Measurements from ENCODE around the gene HLA-DOA. TPM values are rescaled to one million over a fixed set of nuclear protein-coding genes. Genes with fewer than 3 reads are reported as not detected.

HLA-DOA gene
- total RNA-seq, 3 donors from 2014 or later (not counting 1 experiment from before 2014, with no cell fraction given), result 1.2 to 4.3 (median 3.6) TPM

GRCh38 chr6:33018418-33018817 is 9.0 kb upstream of the HLA-DOA start:
- Histone ChIP-seq H3K27me3 (ENCODE audit: control insufficient read depth, insufficient read depth, low read length) (no peaks in the 10 kb centered on the region), H3K27ac (ENCODE audit: low read length) (peak overlapping the region; percentile 88), H3K4me1 (ENCODE audit: control insufficient read depth, insufficient read depth, low read length) (peaks cover 24% of the 10 kb centered on the region), H3K36me3 (ENCODE audit: control insufficient read depth, insufficient read depth, low read length) (no peaks in the 10 kb centered on the region), H3K4me3 (ENCODE audit: low read length) (no peak overlapping the region), H3K9me3 (ENCODE audit: control insufficient read depth, insufficient read depth, low read length) (no peaks in the 10 kb centered on the region)
- DNase-seq (no peak), ATAC-seq (no peak)
- H3K36me3 Mint-ChIP-seq, result no peaks in the 10 kb centered on the region
- H3K27me3 Mint-ChIP-seq (ENCODE audit: low read depth in 2 of 2), result peaks cover 3 to 18% of the 10 kb centered on the region in 2 donors
- peaks cover 5 to 28% of the 10 kb centered on the region in 2 donors for H3K4me1 Mint-ChIP-seq
- H3K9me3 Mint-ChIP-seq, result no peaks in the 10 kb centered on the region
- no peak overlapping the region for H3K27ac Mint-ChIP-seq
- no peak overlapping the region for H3K4me3 Mint-ChIP-seq
- intact Hi-C loops (cut with micrococcal nuclease), result loop anchor here (5.0 kb wide), 1 partner anchor 129 kb away; no protein-coding TSS in a partner anchor
- no peak for TF ChIP-seq CTCF (IDR thresholded peaks at IDR 0.05)

GRCh38 chr6:33017694-33018353 is 8.4 kb upstream of the HLA-DOA start:
- Histone ChIP-seq H3K9me3 (ENCODE audit: control insufficient read depth, insufficient read depth, low read length) (no peaks in the 10 kb centered on the region), H3K36me3 (ENCODE audit: control insufficient read depth, insufficient read depth, low read length) (no peaks in the 10 kb centered on the region), H3K27ac (ENCODE audit: low read length) (peak overlapping the region; percentile 88), H3K27me3 (ENCODE audit: control insufficient read depth, insufficient read depth, low read length) (no peaks in the 10 kb centered on the region), H3K4me3 (ENCODE audit: low read length) (no peak overlapping the region), H3K4me1 (ENCODE audit: control insufficient read depth, insufficient read depth, low read length) (peaks cover 24% of the 10 kb centered on the region)
- H3K27ac Mint-ChIP-seq, result no peak overlapping the region
- 89% methylated on average over 3 of the region's 3 CpGs for WGBS (ENCODE audit: insufficient coverage)
- DNase-seq (no peak), ATAC-seq (no peak)
- H3K36me3 Mint-ChIP-seq, result no peaks in the 10 kb centered on the region
- H3K4me1 Mint-ChIP-seq, result peaks cover 5 to 28% of the 10 kb centered on the region in 2 donors
- no peak overlapping the region for H3K4me3 Mint-ChIP-seq
- H3K9me3 Mint-ChIP-seq, result no peaks in the 10 kb centered on the region
- no peak for TF ChIP-seq CTCF (IDR thresholded peaks at IDR 0.05)
- H3K27me3 Mint-ChIP-seq (ENCODE audit: low read depth in 2 of 2), result peaks cover 9 to 23% of the 10 kb centered on the region in 2 donors
- intact Hi-C loops (cut with micrococcal nuclease), result loop anchor here (5.0 kb wide), 1 partner anchor 129 kb away; no protein-coding TSS in a partner anchor

DNA sequence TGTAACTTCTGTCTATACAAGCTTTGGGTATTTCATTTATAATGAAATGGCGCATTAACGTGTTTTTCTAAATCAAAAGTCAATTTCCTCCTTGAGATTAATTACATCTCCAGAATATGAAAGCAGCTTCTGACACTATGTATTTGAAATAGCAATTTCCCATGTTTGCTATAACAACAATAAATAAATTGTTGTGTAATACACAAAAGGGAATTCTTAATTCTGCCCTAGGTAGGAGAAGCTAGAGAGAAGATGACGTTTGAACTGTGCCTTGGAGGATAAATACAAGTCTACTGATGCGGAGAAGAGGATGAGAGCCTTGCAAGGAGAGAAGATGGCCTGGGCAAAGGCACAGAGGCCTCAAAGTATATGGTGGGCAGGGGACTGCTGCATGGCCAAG is 7.6 kb upstream of the HLA-DOA start:
- Mint-ChIP-seq H3K4me3 (no peak overlapping the region), H3K27ac (no peak overlapping the region), H3K27me3 (ENCODE audit: low read depth in 2 of 2) (peaks cover 15 to 26% of the 10 kb centered on the region in 2 donors), H3K9me3 (no peaks in the 10 kb centered on the region), H3K36me3 (no peaks in the 10 kb centered on the region), H3K4me1 (peaks cover 5 to 28% of the 10 kb centered on the region in 2 donors)
- DNase-seq (no peak), ATAC-seq (no peak)
- Histone ChIP-seq H3K27me3 (ENCODE audit: control insufficient read depth, insufficient read depth, low read length) (no peaks in the 10 kb centered on the region), H3K27ac (ENCODE audit: low read length) (peak overlapping the region; percentile 88), H3K4me1 (ENCODE audit: control insufficient read depth, insufficient read depth, low read length) (peaks cover 24% of the 10 kb centered on the region), H3K9me3 (ENCODE audit: control insufficient read depth, insufficient read depth, low read length) (no peaks in the 10 kb centered on the region), H3K36me3 (ENCODE audit: control insufficient read depth, insufficient read depth, low read length) (no peaks in the 10 kb centered on the region), H3K4me3 (ENCODE audit: low read length) (no peak overlapping the region)
- intact Hi-C loops (cut with micrococcal nuclease), result loop anchor here (5.0 kb wide), 1 partner anchor 130 kb away; no protein-coding TSS in a partner anchor
- TF ChIP-seq CTCF (IDR thresholded peaks at IDR 0.05), result no peak
- WGBS (ENCODE audit: insufficient coverage), result 82% methylated on average over 4 of the region's 4 CpGs
